H1 (cell line): ENCODE results near the gene SPOCK1. TPM values are rescaled to one million over a fixed set of nuclear protein-coding genes. Genes with fewer than 3 reads are reported as not detected.

Source experiments
- CTCF ChIA-PET: fragments of 300-600 bp; sonication (Branson Sonifier 250); formaldehyde crosslinking; loops from one replicate; lab custom pipeline; 2021; ENCODE audit not compliant: partially characterized antibody; lab: Charles Lee
- POLR2A ChIA-PET: fragments of 300-600 bp; sonication (Branson Sonifier 250); formaldehyde crosslinking; loops from one replicate; lab custom pipeline; 2021; ENCODE audit warnings: inconsistent platforms; ENCODE audit not compliant: partially characterized antibody; lab: Charles Lee
- DNase-seq, 2 experiments: peaks; one replicate each; pipeline versions ENCODE4 v3.0.0 to v3.0.0-alpha.2; 2010 to 2022; ENCODE audit warnings: low spot score in 2 of 2, low read depth in 1 of 2, mixed read lengths in 1 of 2
- FAIRE-seq: peaks from 2 replicates; lab custom pipeline; 2011; peaks lifted over from hg19 to GRCh38; lab: Jason Lieb, UNC
- H2AFZ ChIP-seq: 2 replicates; pipeline ENCODE4 v1.8.1; 2012; ENCODE audit warnings: low read length, inconsistent platforms
- H2AK5ac ChIP-seq: 2 replicates; pipeline ENCODE4 v1.6.1; 2013; ENCODE audit warnings: low read depth, low read length
- H2BK120ac ChIP-seq: replicated peaks from 2 replicates; pipeline ENCODE3; 2013; ENCODE audit warnings: low read depth, low read length, inconsistent platforms
- H2BK12ac ChIP-seq: 2 replicates; pipeline ENCODE4 v1.6.1; 2013; ENCODE audit warnings: low read depth, low read length
- H2BK15ac ChIP-seq: 2 replicates; pipeline ENCODE4 v1.6.1; 2013; ENCODE audit warnings: low read length
- H2BK20ac ChIP-seq: 2 replicates; pipeline ENCODE4 v1.6.1; 2013; ENCODE audit warnings: low read length
- H2BK5ac ChIP-seq: 2 replicates; pipeline ENCODE4 v1.6.1; 2013; ENCODE audit warnings: low read depth, low read length
- H3K14ac ChIP-seq: 2 replicates; pipeline ENCODE4 v1.6.1; 2013; ENCODE audit warnings: inconsistent platforms; ENCODE audit not compliant: insufficient read length
- H3K18ac ChIP-seq: 2 replicates; pipeline ENCODE4 v1.6.1; 2013; ENCODE audit warnings: low read length; ENCODE audit errors: extremely low read depth
- H3K23ac ChIP-seq: 2 replicates; pipeline ENCODE4 v1.6.1; 2013; ENCODE audit warnings: inconsistent platforms; ENCODE audit not compliant: insufficient read length
- H3K23me2 ChIP-seq: 2 replicates; pipeline ENCODE4 v1.6.1; 2013; ENCODE audit warnings: low read depth, low read length
- H3K27ac ChIP-seq: 2 replicates; pipeline ENCODE4 v1.6.1; 2011; ENCODE audit warnings: low read depth, low read length, inconsistent platforms
- H3K27me3 ChIP-seq, 4 experiments: replicated peaks in 1 of 4; 1 replicate in 1 of 4; 2 replicates in 3 of 4; pipeline versions ENCODE4 v1.6.1 to v1.8.1; 2011 to 2013; ENCODE audit warnings: low read length in 3 of 4, mild to moderate bottlenecking in 3 of 4, inconsistent platforms in 2 of 4, mixed read lengths in 2 of 4, moderate library complexity in 1 of 4; ENCODE audit not compliant: control insufficient read depth in 3 of 4, insufficient read depth in 3 of 4; ENCODE audit errors: extremely low read depth in 1 of 4
- H3K36me3 ChIP-seq, 4 experiments: 2 replicates each; pipeline versions ENCODE4 v1.6.1 to v1.8.1; 2011 to 2013; ENCODE audit warnings: mild to moderate bottlenecking in 4 of 4, low read length in 3 of 4, moderate library complexity in 2 of 4, control low read depth in 1 of 4, inconsistent platforms in 1 of 4; ENCODE audit not compliant: insufficient read depth in 4 of 4, control insufficient read depth in 2 of 4
- H3K4ac ChIP-seq: replicated peaks from 2 replicates; pipeline ENCODE3; 2013; ENCODE audit warnings: low read length, low read depth, mixed read lengths, inconsistent platforms; ENCODE audit not compliant: insufficient read length
- H3K4me1 ChIP-seq, 4 experiments: replicated peaks in 1 of 4; 1 replicate in 1 of 4; 2 replicates in 3 of 4; pipeline versions ENCODE4 v1.6.1 to v1.8.1; 2011 to 2013; ENCODE audit warnings: low read length in 3 of 4, inconsistent platforms in 2 of 4, mixed read lengths in 1 of 4; ENCODE audit not compliant: insufficient read depth in 4 of 4, control insufficient read depth in 3 of 4
- H3K4me2 ChIP-seq, 2 experiments: 2 replicates each; pipeline versions ENCODE4 v1.6.1 to v1.8.1; 2011 to 2013; ENCODE audit warnings: low read depth in 2 of 2, low read length in 2 of 2, control low read depth in 1 of 2, inconsistent platforms in 1 of 2, mild to moderate bottlenecking in 1 of 2; ENCODE audit not compliant: insufficient read depth in 1 of 2
- H3K4me3 ChIP-seq, 4 experiments: fragments of 200-600, 300-600 bp in 1 of 4; sonication (generic), shearing (Covaris generic), sonication (Bioruptor Twin) in 1 of 4; 2 replicates each; pipeline versions ENCODE4 v1.5.1 to v1.8.1; 2011 to 2016; ENCODE audit warnings: low read length in 4 of 4, low read depth in 3 of 4, control low read depth in 2 of 4, inconsistent platforms in 2 of 4, mild to moderate bottlenecking in 2 of 4, mixed read lengths in 1 of 4, moderate library complexity in 1 of 4; ENCODE audit not compliant: insufficient read depth in 2 of 4; ENCODE audit errors: extremely low read depth in 1 of 4
- H3K56ac ChIP-seq: replicated peaks from 2 replicates; pipeline ENCODE3; 2013; ENCODE audit warnings: low read depth, mild to moderate bottlenecking, mixed read lengths, low read length, inconsistent platforms; ENCODE audit not compliant: insufficient read length
- H3K79me1 ChIP-seq: 2 replicates; pipeline ENCODE4 v1.6.1; 2013; ENCODE audit warnings: low read depth, low read length, control low read depth
- H3K79me2 ChIP-seq, 2 experiments: 2 replicates each; pipeline versions ENCODE4 v1.6.1 to v1.8.1; 2012 to 2013; ENCODE audit warnings: low read length in 2 of 2, mild to moderate bottlenecking in 2 of 2, inconsistent platforms in 1 of 2; ENCODE audit not compliant: insufficient read depth in 2 of 2, control insufficient read depth in 1 of 2
- H3K9ac ChIP-seq, 4 experiments: replicated peaks in 1 of 4; 1 replicate in 1 of 4; 2 replicates in 3 of 4; pipeline versions ENCODE4 v1.6.1 to v1.8.1; 2011 to 2013; ENCODE audit warnings: low read depth in 3 of 4, low read length in 3 of 4, control low read depth in 2 of 4, mild to moderate bottlenecking in 2 of 4, moderate library complexity in 2 of 4, inconsistent platforms in 1 of 4; ENCODE audit errors: extremely low read depth in 1 of 4
- H3K9me3 ChIP-seq, 2 experiments: 2 replicates each; pipeline versions ENCODE4 v1.6.1 to v1.8.1; 2012 to 2013; ENCODE audit warnings: mild to moderate bottlenecking in 2 of 2, moderate library complexity in 2 of 2, control low read depth in 1 of 2, inconsistent platforms in 1 of 2, low read depth in 1 of 2, low read length in 1 of 2, mixed read lengths in 1 of 2; ENCODE audit not compliant: insufficient read depth in 2 of 2
- H4K20me1 ChIP-seq, 2 experiments: replicated peaks in 1 of 2; 2 replicates each; pipeline versions ENCODE3 to v1.8.1; 2011 to 2013; ENCODE audit warnings: inconsistent platforms in 2 of 2, low read length in 2 of 2, mild to moderate bottlenecking in 1 of 2; ENCODE audit not compliant: insufficient read depth in 2 of 2, control insufficient read depth in 1 of 2
- H4K5ac ChIP-seq: 2 replicates; pipeline ENCODE4 v1.6.1; 2013; ENCODE audit warnings: low read length, low read depth, mixed read lengths, inconsistent platforms; ENCODE audit not compliant: insufficient read length
- H4K8ac ChIP-seq: 2 replicates; pipeline ENCODE4 v1.8.0; 2013; ENCODE audit warnings: mild to moderate bottlenecking, moderate library complexity, low read length, inconsistent platforms; ENCODE audit not compliant: insufficient read depth; ENCODE audit errors: extremely low read depth
- H4K91ac ChIP-seq: replicated peaks from 2 replicates; pipeline ENCODE3; 2013; ENCODE audit warnings: low read length, mixed read lengths, inconsistent platforms; ENCODE audit not compliant: insufficient read length
- BCL11A ChIP-seq, 2 experiments: IDR thresholded peaks; one replicate each; pipeline ENCODE4 v1.6.1; 2011; ENCODE audit warnings: low read depth in 2 of 2, low read length in 2 of 2, mild to moderate bottlenecking in 2 of 2
- CTCF ChIP-seq, 3 experiments: IDR thresholded peaks; 1 replicate in 2 of 3; 2 replicates in 1 of 3; pipeline versions ENCODE4 v1.5.1 to v1.6.1; 2011; ENCODE audit warnings: low read length in 3 of 3, mild to moderate bottlenecking in 3 of 3, inconsistent platforms in 2 of 3, low read depth in 1 of 3, moderate library complexity in 1 of 3; ENCODE audit not compliant: insufficient read depth in 1 of 3; ENCODE audit errors: control extremely low read depth in 1 of 3
- GABPA ChIP-seq: IDR thresholded peaks from 2 replicates; pipeline ENCODE4 v1.6.1; 2011; ENCODE audit warnings: mild to moderate bottlenecking, low read length, moderate library complexity, borderline replicate concordance; ENCODE audit not compliant: insufficient read depth
- MAFK ChIP-seq: IDR thresholded peaks from 2 replicates; pipeline ENCODE4 v1.6.1; 2012; ENCODE audit warnings: low read depth, mild to moderate bottlenecking, improper control_type of control experiment, low read length
- NANOG ChIP-seq: IDR thresholded peaks from 2 replicates; pipeline ENCODE4 v1.6.1; 2011; ENCODE audit warnings: low read length, low read depth, mild to moderate bottlenecking, inconsistent platforms; ENCODE audit not compliant: insufficient read depth, poor library complexity, severe bottlenecking
- POLR2AphosphoS5 ChIP-seq: IDR thresholded peaks from 2 replicates; pipeline ENCODE4 v1.6.1; 2011; ENCODE audit warnings: low read depth, low read length
- RFX5 ChIP-seq: IDR thresholded peaks from 2 replicates; pipeline ENCODE4 v1.6.1; 2011; ENCODE audit warnings: low read depth, low read length, improper control_type of control experiment, borderline replicate concordance
- SIX5 ChIP-seq: IDR thresholded peaks from 2 replicates; pipeline ENCODE4 v1.6.1; 2011; ENCODE audit warnings: mild to moderate bottlenecking, low read depth, low read length
- SP2 ChIP-seq: IDR thresholded peaks from 2 replicates; pipeline ENCODE4 v1.6.1; 2012; ENCODE audit warnings: mild to moderate bottlenecking, low read length, inconsistent platforms
- TAF1 ChIP-seq: IDR thresholded peaks from 2 replicates; pipeline ENCODE4 v1.6.1; 2011; ENCODE audit warnings: mild to moderate bottlenecking, low read depth, low read length
- WGBS, 2 experiments: shearing (Covaris generic) in 1 of 2; methylation state at CpG; one replicate each; pipeline versions ENCODE4 v1.1.6 to v1.1.7; 2013 to 2015; ENCODE audit warnings: low lambda C conversion rate in 2 of 2, mixed read lengths in 2 of 2, inconsistent platforms in 1 of 2, low coverage in 1 of 2, missing lambda C conversion rate in 1 of 2; ENCODE audit not compliant: insufficient replicate concordance in 2 of 2, insufficient coverage in 1 of 2, insufficient read length in 1 of 2; ENCODE audit errors: extremely low coverage in 1 of 2, missing lambda C conversion rate in 1 of 2; 5-methylcytosine and 5-hydroxymethylcytosine counted together
- polyA plus RNA-seq, 7 experiments: library from polyadenylated mRNA; depleted of rRNA in 3 of 7; stranded (reverse) in 5 of 7; unstranded in 2 of 7; fragments of >200 nt in 5 of 7; fragments of 200-250 nt in 2 of 7; gene quantifications; 1 replicate in 5 of 7; 2 replicates in 1 of 7; 4 replicates in 1 of 7; pipeline versions ENCODE4 v1.2.1 to v1.2.3, GENCODE V29; 2011 to 2013; ENCODE audit warnings: missing spikeins in 2 of 7, mixed read lengths in 2 of 7
- total RNA-seq: library from RNA; stranded (reverse); fragmentation: NEBNext Ultra II Directional; extraction: Animal tissue kit (Norgen Biotek cat#: 25700); gene quantifications from 2 replicates; pipeline ENCODE4 v1.2.1, GENCODE V29; 2021

SPOCK1 gene
- total and polyA plus RNA-seq, 2 of the 8 experiments (the other 6 are each of a cell fraction or from before 2014, with no cell fraction given): 6.9 to 18.1 TPM

DNA sequence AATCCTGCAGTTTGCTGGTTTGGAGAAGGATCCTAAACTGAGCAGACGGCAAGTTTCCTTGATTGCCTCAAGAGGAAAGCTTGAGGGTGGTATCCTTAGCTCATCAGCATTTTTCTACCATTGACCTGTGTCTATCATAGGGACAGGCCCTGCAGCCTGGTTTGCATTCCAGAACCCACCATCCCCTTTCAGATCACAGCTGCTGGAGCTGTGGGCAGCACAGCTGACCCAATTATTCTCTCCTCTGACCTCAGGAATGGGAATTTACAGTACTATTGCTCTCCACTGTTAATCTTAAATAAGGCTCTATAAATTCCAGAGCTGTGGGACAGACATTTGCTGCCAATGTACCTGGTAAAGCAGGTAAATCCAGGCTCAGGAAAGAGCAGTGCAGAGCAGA is 163.0 kb downstream of the SPOCK1 start:
- Histone ChIP-seq H3K4me1 (no peaks in the 10 kb centered on the region), H2BK20ac (no peak overlapping the region), H3K56ac (no peak overlapping the region), H3K9me3 (no peaks in the 10 kb centered on the region), H3K23ac (no peak overlapping the region), H3K79me1 (no peaks in the 10 kb centered on the region), H2BK15ac (no peak overlapping the region), H3K9ac (no peak overlapping the region), H4K20me1 (no peaks in the 10 kb centered on the region), H2BK12ac (no peak overlapping the region), H3K23me2 (no peaks in the 10 kb centered on the region), H2BK120ac (no peak overlapping the region), H2BK5ac (no peak overlapping the region), H4K8ac (no peak overlapping the region), H3K4me2 (no peak overlapping the region), H3K4ac (no peak overlapping the region), H3K27ac (no peak overlapping the region), H3K14ac (no peak overlapping the region), H3K36me3 (no peaks in the 10 kb centered on the region), H4K91ac (no peak overlapping the region), H3K18ac (no peak overlapping the region), H4K5ac (no peak overlapping the region), H2AFZ (no peak overlapping the region), H3K4me3 (no peak overlapping the region), H2AK5ac (no peak overlapping the region), H3K79me2 (no peaks in the 10 kb centered on the region), H3K27me3 (no peaks in the 10 kb centered on the region)
- ChIA-PET CTCF (interaction anchor here (1.0 to 2.3 kb wide), 4 partner anchors 9 to 165 kb away, joined by 3 to 18 read pairs (median 6); no protein-coding TSS in a partner anchor), POLR2A (no interaction called here)
- TF ChIP-seq CTCF (IDR thresholded peaks at IDR 0.05; ENCODE audit: control extremely low read depth in 1 of 3, insufficient read depth in 1 of 3, low read depth in 1 of 3, low read length in 3 of 3) (no peak), TAF1 (no peak), SP2 (no peak), POLR2AphosphoS5 (no peak), NANOG (no peak), BCL11A (IDR thresholded peaks at IDR 0.05; ENCODE audit: low read depth in 2 of 2, low read length in 2 of 2) (no peak), GABPA (no peak), RFX5 (no peak), SIX5 (no peak), MAFK (no peak)
- FAIRE-seq (no peak), DNase-seq (no peak)
- 82% methylated on average over 1 of the region's 1 CpG; no CpG with 5 or more reads in 1 of the 2 experiments for WGBS, 2 experiments
